Hippocampal formation (tissue), 2 donors: ENCODE measurements around the gene PSMB7.
A peak's percentile ranks its signal among the peaks of the same experiment; 100 is the strongest.

Experiments
- DNase-seq, 2 donors: peaks; one replicate each; lab custom pipeline; 2025; lab: John Stamatoyannopoulos, UW

PSMB7 gene

GRCh38 chr9:124415102-124415851 lies at the start of gene PSMB7:
TSS of gene PSMB7 (minus strand) at chr9:124415442. CDS start at chr9:124415425, 17 bp downstream.
- DNase-seq: peak; percentile 92 to 96

GRCh38 chr9:124462739-124463138 lies 47.5 kb upstream of the PSMB7 start:
- DNase-seq: no peak

- no peak for DNase-seq
Measured at GRCh38 chr9:124458441-124458840, 43.2 kb upstream of the PSMB7 start.

- DNase-seq: no peak
Measured at GRCh38 chr9:124457887-124458431, 42.7 kb upstream of the PSMB7 start.

- DNase-seq: no peak
Measured at GRCh38 chr9:124457079-124457886, 42.0 kb upstream of the PSMB7 start.

- DNase-seq: no peak
Measured at GRCh38 chr9:124456341-124457078, 41.3 kb upstream of the PSMB7 start.

- no peak for DNase-seq
Measured at GRCh38 chr9:124455820-124456219, 40.6 kb upstream of the PSMB7 start.

- DNase-seq: no peak
Measured at GRCh38 chr9:124454791-124455443, 39.7 kb upstream of the PSMB7 start.

- DNase-seq: no peak
Measured at GRCh38 chr9:124454296-124454695, 39.1 kb upstream of the PSMB7 start.

GRCh38 chr9:124453586-124454191 lies 38.4 kb upstream of the PSMB7 start:
- DNase-seq: no peak

GRCh38 chr9:124452841-124453585 lies 37.8 kb upstream of the PSMB7 start:
- no peak for DNase-seq

- no peak for DNase-seq
Measured at GRCh38 chr9:124452326-124452725, 37.1 kb upstream of the PSMB7 start.

GRCh38 chr9:124450931-124451661 lies 35.9 kb upstream of the PSMB7 start:
- DNase-seq: no peak

- DNase-seq: no peak
Measured at GRCh38 chr9:124450241-124450924, 35.1 kb upstream of the PSMB7 start, which contains the start of gene ADGRD2. TSS of gene ADGRD2 (plus strand) at chr9:124450451. CDS start at chr9:124451667, 1,216 bp downstream.

GRCh38 chr9:124449381-124450151 lies 34.3 kb upstream of the PSMB7 start:
- DNase-seq: no peak

- DNase-seq: no peak
Measured at GRCh38 chr9:124448019-124448418, 32.8 kb upstream of the PSMB7 start.

GRCh38 chr9:124447297-124447661 lies 32.0 kb upstream of the PSMB7 start:
- no peak for DNase-seq

- DNase-seq: no peak
Measured at GRCh38 chr9:124444166-124444565, 28.9 kb upstream of the PSMB7 start.
